Skeletal muscle tissue (tissue), 2 donors: Measurements from ENCODE around the gene TGFB1. TPM values are rescaled to one million over a fixed set of nuclear protein-coding genes. Genes with fewer than 3 reads are reported as not detected.

Source experiments
- small RNA-seq: library from RNA; depleted of rRNA; stranded (forward); fragments of <200 nt; gene quantifications from one replicate; pipeline ENCODE3, GENCODE V24; 2014
- total RNA-seq: library from RNA; depleted of rRNA; stranded (reverse); fragments of >200 nt; gene quantifications from one replicate; pipeline ENCODE4 v1.2.3, GENCODE V29; 2014

TGFB1 gene
- total RNA-seq, 1 donor from 2014 or later: 3.1 TPM

Small RNA genes lying within 50 kb of the gene (small RNA-seq; reads per million reads assigned to genes)
- gene RN7SL34P: not detected

Other genes with a start within 250 kb of the TGFB1 start
- not detected for gene CYP2F1, start 239.5 kb downstream of the TGFB1 start, total RNA-seq
- gene CYP2S1, start 160.7 kb downstream of the TGFB1 start, total RNA-seq: 1.6 TPM
- 35.0 TPM for gene AXL, start 134.7 kb downstream of the TGFB1 start, total RNA-seq
- gene HNRNPUL1, start 89.5 kb downstream of the TGFB1 start, total RNA-seq: 68.4 TPM
- 8.9 TPM for gene CCDC97, start 43.8 kb downstream of the TGFB1 start, total RNA-seq
- 2.1 TPM for gene B9D2, start 10.2 kb upstream of the TGFB1 start, total RNA-seq
- 2.1 TPM for gene TMEM91, start 22.6 kb upstream of the TGFB1 start, total RNA-seq
- 13.0 TPM for gene EXOSC5, start 43.4 kb upstream of the TGFB1 start, total RNA-seq
- gene BCKDHA, start 43.9 kb upstream of the TGFB1 start, total RNA-seq: 46.4 TPM
- 0.52 TPM for gene B3GNT8, start 73.5 kb upstream of the TGFB1 start, total RNA-seq
- gene DMAC2, start 86.0 kb upstream of the TGFB1 start, total RNA-seq: 23.5 TPM
- gene ERICH4, start 89.2 kb upstream of the TGFB1 start, total RNA-seq: not detected
- 1.6 TPM for gene CEACAM21, start 222.2 kb upstream of the TGFB1 start, total RNA-seq